Measurements from ENCODE around the gene NPLOC4.

NPLOC4 gene

GRCh38 chr17:81648707-81649085 lies 11.8 kb upstream of the NPLOC4 start:
- no peak for TF ChIP-seq CTCF (IDR thresholded peaks at IDR 0.05)

GRCh38 chr17:81648013-81648706 lies 11.2 kb upstream of the NPLOC4 start:
- no peak for TF ChIP-seq CTCF (IDR thresholded peaks at IDR 0.05)

- no peak for TF ChIP-seq CTCF (IDR thresholded peaks at IDR 0.05)
Observed at GRCh38 chr17:81647640-81648012, 10.7 kb upstream of the NPLOC4 start.

GRCh38 chr17:81646869-81647600 lies 10.1 kb upstream of the NPLOC4 start:
- no peak for TF ChIP-seq CTCF (IDR thresholded peaks at IDR 0.05)

GRCh38 chr17:81644976-81645952 lies 8.4 kb upstream of the NPLOC4 start:
- TF ChIP-seq CTCF (IDR thresholded peaks at IDR 0.05): no peak

GRCh38 chr17:81644496-81644895 lies 7.6 kb upstream of the NPLOC4 start:
- no peak for TF ChIP-seq CTCF (IDR thresholded peaks at IDR 0.05)

- TF ChIP-seq CTCF (IDR thresholded peaks at IDR 0.05): no peak
Observed at GRCh38 chr17:81641825-81642489, 5.0 kb upstream of the NPLOC4 start.

Measured in LNCAP (cell line).